ENCODE data around the gene PSMD11.
"Not testable (repeated sequence)": the region's sequence is repeated elsewhere in the genome, so short reads cannot be mapped to it uniquely, and the experiment has no call there.

Gene PSMD11

DNA sequence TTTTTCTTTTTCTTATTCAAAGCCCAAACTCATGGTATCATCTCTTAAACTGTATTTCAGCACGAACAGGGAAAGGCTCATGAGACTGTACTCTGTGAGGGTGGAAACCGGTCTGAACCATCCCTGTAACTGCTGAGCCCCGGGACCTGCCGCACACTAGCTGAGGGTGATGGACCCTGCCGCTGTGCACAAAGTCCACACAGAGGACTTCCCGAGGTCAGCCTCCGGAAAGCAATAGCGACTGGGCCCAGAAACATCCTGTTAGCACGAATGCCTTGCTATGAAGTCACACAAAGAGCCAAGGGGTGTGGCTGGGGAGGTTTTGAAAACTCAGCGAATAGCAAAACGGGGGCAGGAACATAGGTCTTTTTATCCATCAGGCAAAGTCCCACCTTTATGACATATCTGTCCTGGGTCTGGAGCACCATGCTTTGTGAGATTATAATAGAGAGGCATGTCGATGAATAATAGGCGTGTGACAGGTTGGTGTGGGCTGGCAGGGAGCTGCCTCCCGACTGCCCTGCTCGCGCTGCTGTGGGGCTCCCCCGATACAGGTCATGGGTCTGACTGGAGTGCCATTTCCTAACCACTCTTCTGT, 75.9 kb downstream of the PSMD11 start:
- Histone ChIP-seq H3K36me3 (no peaks in the 10 kb centered on the region), H3K4me3 (ENCODE audit: low read depth in 1 of 2, low read length in 1 of 2) (peak overlapping the region; percentile 50 to 62), H3K9me3 (no peaks in the 10 kb centered on the region), H3K4me1 (ENCODE audit: control insufficient read depth in 1 of 2, insufficient read depth in 1 of 2, low read depth in 1 of 2, low read length in 1 of 2) (peaks cover 12 to 16% of the 10 kb centered on the region in 2 experiments), H3K27me3 (peaks cover 97% of the 10 kb centered on the region), H3K27ac (no peak overlapping the region)
- TF ChIP-seq, protein P1, sequence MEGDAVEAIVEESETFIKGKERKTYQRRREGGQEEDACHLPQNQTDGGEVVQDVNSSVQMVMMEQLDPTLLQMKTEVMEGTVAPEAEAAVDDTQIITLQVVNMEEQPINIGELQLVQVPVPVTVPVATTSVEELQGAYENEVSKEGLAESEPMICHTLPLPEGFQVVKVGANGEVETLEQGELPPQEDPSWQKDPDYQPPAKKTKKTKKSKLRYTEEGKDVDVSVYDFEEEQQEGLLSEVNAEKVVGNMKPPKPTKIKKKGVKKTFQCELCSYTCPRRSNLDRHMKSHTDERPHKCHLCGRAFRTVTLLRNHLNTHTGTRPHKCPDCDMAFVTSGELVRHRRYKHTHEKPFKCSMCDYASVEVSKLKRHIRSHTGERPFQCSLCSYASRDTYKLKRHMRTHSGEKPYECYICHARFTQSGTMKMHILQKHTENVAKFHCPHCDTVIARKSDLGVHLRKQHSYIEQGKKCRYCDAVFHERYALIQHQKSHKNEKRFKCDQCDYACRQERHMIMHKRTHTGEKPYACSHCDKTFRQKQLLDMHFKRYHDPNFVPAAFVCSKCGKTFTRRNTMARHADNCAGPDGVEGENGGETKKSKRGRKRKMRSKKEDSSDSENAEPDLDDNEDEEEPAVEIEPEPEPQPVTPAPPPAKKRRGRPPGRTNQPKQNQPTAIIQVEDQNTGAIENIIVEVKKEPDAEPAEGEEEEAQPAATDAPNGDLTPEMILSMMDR (IDR thresholded peaks at IDR 0.05) = no peak

DNA sequence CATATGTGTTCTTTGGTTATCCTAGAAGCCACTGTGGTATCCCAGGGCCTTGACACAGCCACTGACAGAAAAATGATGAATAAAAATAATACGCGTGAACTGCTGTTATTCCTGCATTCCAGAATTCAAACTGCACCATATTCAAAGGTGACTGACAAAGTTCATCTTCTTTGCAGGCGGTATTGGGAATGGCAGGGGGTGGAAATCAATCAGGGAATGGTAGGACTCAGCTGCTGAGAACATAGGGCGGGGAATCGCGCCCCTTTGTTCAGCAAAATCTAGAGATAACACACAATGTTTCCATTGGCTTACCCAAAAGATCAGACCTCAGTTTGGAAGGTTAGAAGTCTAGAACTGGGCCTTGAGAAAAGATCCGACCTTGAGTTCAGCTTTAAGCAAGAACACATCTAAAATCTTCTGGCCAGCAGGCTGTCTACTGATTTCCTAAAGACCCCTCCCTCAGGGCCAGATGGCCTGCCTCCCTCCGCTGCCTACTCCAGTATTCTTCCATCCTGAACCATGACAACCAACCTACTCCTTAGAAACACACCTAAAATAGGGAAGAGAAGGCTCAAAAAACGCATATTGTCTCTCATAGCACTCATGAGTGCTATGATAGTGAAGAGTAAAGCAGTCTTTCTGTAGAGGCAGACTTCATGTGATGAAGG, 76.6 kb downstream of the PSMD11 start:
- Histone ChIP-seq H3K9me3 (no peaks in the 10 kb centered on the region), H3K4me1 (ENCODE audit: control insufficient read depth in 1 of 2, insufficient read depth in 1 of 2, low read depth in 1 of 2, low read length in 1 of 2) (peaks cover 12 to 16% of the 10 kb centered on the region in 2 experiments), H3K27me3 (peaks cover 97% of the 10 kb centered on the region), H3K27ac (no peak overlapping the region), H3K4me3 (ENCODE audit: low read depth in 1 of 2, low read length in 1 of 2) (no peak overlapping the region), H3K36me3 (no peaks in the 10 kb centered on the region)
- TF ChIP-seq, protein P1 (IDR thresholded peaks at IDR 0.05) = no peak

DNA sequence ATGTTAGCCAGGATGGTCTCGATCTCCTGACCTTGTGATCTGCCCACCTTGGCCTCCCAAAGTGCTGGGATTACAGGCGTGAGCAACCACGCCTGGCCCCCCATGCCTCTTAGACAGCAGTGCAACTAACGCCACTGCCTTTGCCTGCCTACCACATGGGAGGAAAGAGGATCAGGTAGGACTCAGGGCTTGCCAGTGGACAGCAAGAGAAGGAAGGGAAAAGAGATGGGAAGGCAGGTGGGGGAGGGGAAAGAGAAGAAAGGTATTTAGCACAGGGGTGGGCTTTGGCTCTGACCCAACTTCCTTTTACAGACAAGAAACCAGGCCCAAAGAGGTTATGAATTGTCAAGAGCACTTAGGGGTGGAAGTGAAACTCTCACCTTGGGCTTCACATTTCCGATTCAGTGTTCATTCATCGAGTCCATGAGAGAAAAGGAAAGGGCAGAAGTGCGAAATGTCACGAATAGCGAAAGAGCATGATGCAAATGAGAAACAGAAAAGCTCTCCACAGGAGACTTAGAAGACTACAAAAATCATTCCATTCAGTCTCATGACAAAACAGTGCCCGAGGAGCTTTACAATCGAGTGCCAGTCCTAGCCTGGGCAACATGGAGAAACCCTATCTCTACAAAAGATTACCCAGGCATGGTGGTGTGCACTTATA, 78.8 kb downstream of the PSMD11 start:
- Histone ChIP-seq H3K27me3 (peaks cover 85% of the 10 kb centered on the region), H3K4me3 (ENCODE audit: low read depth in 1 of 2, low read length in 1 of 2) (no peak overlapping the region), H3K9me3 (no peaks in the 10 kb centered on the region), H3K36me3 (no peaks in the 10 kb centered on the region), H3K27ac (no peak overlapping the region), H3K4me1 (ENCODE audit: control insufficient read depth in 1 of 2, insufficient read depth in 1 of 2, low read depth in 1 of 2, low read length in 1 of 2) (peaks cover 12 to 16% of the 10 kb centered on the region in 2 experiments)
- TF ChIP-seq, protein P1 (IDR thresholded peaks at IDR 0.05) = no peak

DNA sequence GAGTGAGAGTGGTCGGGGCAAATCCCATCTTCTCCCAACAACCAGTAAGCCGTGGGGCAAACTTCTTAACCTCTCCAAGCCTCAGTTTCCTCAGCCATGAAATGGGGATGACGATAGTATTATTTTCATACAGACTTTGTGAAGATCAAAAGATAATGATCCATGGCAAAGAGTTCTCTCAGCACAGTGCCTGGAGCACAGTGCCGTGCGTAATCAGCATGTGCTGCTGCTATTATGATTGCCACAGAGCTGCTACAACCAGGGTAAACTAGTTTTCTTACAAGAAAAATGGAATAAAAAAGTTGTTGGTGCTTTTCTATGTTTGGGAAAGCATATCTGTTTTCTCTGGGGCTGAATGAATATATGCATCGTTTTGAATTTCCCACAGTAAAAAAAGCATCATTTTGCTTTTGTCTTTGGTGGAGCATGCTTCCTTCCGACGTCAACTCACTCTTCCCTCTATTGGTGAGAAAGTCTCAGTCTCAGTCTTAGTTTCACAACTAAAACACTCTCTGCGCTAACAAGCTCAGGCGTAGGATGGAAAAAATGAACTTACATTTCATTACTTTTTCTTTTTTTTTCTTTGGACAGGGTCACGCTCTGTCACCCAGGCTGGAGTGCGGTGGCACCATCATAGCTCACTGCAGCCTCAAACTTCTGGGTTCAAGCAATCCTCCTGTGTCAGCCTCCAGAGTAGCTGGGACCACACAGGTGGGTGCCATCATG, 79.7 kb downstream of the PSMD11 start:
- no peak overlapping the region for H3K27ac ChIP-seq
- H3K36me3 ChIP-seq = no peaks in the 10 kb centered on the region
- no peak overlapping the region for H3K4me3 ChIP-seq (ENCODE audit: low read depth in 1 of 2, low read length in 1 of 2)
- peaks cover 9 to 13% of the 10 kb centered on the region in 2 experiments for H3K4me1 ChIP-seq (ENCODE audit: control insufficient read depth in 1 of 2, insufficient read depth in 1 of 2, low read depth in 1 of 2, low read length in 1 of 2)
- TF ChIP-seq, protein P1 (IDR thresholded peaks at IDR 0.05) = no peak
- H3K27me3 ChIP-seq = peaks cover 85% of the 10 kb centered on the region
- H3K9me3 ChIP-seq = no peaks in the 10 kb centered on the region

DNA sequence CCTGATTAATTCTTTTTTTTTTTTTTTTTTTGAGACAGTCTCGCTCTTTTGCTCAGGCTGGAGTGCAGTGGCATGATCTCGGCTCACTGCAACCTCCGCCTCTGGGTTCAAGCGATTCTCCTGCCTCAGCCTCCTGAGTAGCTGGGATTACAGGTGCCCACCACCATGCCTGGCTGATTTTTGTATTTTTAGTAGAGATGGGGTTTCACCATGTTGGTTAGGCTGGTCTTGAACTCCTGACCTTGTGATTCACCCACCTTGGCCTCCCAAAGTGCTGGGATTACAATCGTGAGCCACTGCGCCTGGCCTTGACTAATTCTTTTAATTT, 80.2 kb downstream of the PSMD11 start:
- H3K27me3 ChIP-seq = peaks cover 85% of the 10 kb centered on the region
- not testable (repeated sequence) for H3K36me3 ChIP-seq; H3K4me1 ChIP-seq (ENCODE audit: control insufficient read depth in 1 of 2, insufficient read depth in 1 of 2, low read depth in 1 of 2, low read length in 1 of 2); H3K4me3 ChIP-seq (ENCODE audit: low read depth in 1 of 2, low read length in 1 of 2); H3K9me3 ChIP-seq; H3K27ac ChIP-seq

Measured in neutrophil (primary cell).